ENCODE results near the gene SULT4A1. TPM values are rescaled to one million over a fixed set of nuclear protein-coding genes. Genes with fewer than 3 reads are reported as not detected.
A peak's percentile ranks its signal among the peaks of the same experiment; 100 is the strongest.

Gene SULT4A1
- total RNA-seq, 2 experiments from 2014 or later: not detected

DNA sequence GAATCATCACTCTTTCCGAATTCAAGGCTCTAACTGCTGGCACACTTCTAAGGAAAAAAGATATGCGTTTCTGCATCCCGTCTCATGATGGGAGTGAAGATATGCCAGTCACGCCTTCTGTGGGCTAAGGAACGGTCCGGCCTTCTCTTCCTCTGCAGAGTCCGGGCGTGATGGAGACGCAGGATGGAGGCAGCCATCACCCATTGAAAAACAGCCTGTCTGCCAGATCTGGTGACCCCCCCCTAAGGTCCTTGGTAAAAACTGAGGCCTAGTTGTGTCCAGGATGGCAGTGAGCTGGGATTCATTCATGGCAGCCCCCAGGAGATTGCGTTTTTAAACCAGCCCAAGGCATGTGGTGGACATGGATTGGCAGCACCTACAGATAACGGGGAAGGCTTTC lies 43.3 kb downstream of the SULT4A1 start:
- Histone ChIP-seq H3K36me3 (ENCODE audit: insufficient read depth, low read length) (no peaks in the 10 kb centered on the region), H3K9me2 (ENCODE audit: insufficient read depth, low read length) (no peaks in the 10 kb centered on the region), H4K20me1 (ENCODE audit: insufficient read depth, low read length) (no peaks in the 10 kb centered on the region), H3K27ac (ENCODE audit: low read depth, low read length, poor library complexity, severe bottlenecking) (no peak overlapping the region), H3K4me3 (ENCODE audit: low read depth, low read length, poor library complexity, severe bottlenecking) (no peak overlapping the region), H2AFZ (ENCODE audit: low read length) (no peak overlapping the region), H3K9me3 (ENCODE audit: low read length) (no peaks in the 10 kb centered on the region), H3K4me1 (ENCODE audit: insufficient read depth, low read length, poor library complexity, severe bottlenecking) (no peaks in the 10 kb centered on the region), H3K79me2 (ENCODE audit: insufficient read depth, low read depth, low read length) (no peaks in the 10 kb centered on the region), H3K4me2 (ENCODE audit: low read length) (no peak overlapping the region)
- CTCF ChIA-PET (ENCODE audit: unreplicated experiment): no interaction called here
- POLR2A ChIA-PET: interaction anchor here (0.6 kb wide), 1 partner anchor 510 kb away, joined by 4 read pairs; no protein-coding TSS in a partner anchor
- intact Hi-C loops (cut with micrococcal nuclease; ENCODE audit: unreplicated experiment): no loop called here
- BruUV-seq (replicated peaks): no TSS peak
- TF ChIP-seq, protein P1, sequence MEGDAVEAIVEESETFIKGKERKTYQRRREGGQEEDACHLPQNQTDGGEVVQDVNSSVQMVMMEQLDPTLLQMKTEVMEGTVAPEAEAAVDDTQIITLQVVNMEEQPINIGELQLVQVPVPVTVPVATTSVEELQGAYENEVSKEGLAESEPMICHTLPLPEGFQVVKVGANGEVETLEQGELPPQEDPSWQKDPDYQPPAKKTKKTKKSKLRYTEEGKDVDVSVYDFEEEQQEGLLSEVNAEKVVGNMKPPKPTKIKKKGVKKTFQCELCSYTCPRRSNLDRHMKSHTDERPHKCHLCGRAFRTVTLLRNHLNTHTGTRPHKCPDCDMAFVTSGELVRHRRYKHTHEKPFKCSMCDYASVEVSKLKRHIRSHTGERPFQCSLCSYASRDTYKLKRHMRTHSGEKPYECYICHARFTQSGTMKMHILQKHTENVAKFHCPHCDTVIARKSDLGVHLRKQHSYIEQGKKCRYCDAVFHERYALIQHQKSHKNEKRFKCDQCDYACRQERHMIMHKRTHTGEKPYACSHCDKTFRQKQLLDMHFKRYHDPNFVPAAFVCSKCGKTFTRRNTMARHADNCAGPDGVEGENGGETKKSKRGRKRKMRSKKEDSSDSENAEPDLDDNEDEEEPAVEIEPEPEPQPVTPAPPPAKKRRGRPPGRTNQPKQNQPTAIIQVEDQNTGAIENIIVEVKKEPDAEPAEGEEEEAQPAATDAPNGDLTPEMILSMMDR (conservative IDR thresholded peaks at IDR 0.05; ENCODE audit: low read length): no peak
- no peak for TF ChIP-seq EZH2phosphoT487 (IDR thresholded peaks at IDR 0.05; ENCODE audit: borderline replicate concordance, low read depth, low read length)
- no peak for DNase-seq (ENCODE audit: low spot score)

DNA sequence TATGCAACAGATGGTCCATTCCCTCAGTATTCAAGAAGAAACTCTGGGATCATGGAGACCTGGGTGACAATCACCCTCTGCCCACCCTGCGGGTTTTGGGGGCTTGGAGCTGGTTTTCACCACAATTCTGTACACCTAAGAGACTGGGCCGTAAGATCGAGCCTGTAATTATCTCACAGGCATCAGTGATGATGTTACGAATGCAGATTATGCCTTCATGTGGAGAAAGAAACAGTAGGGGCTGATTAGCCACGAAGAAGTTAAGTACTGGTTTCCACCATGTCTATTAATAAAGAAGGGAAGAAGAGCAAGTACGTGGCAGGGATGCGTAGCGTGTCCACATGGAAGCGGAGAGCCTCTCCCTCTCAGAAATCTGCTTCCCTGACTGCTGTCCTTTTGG lies 44.9 kb downstream of the SULT4A1 start:
- Histone ChIP-seq H3K4me3 (ENCODE audit: low read depth, low read length, poor library complexity, severe bottlenecking) (no peak overlapping the region), H3K9me3 (ENCODE audit: low read length) (no peaks in the 10 kb centered on the region), H4K20me1 (ENCODE audit: insufficient read depth, low read length) (no peaks in the 10 kb centered on the region), H3K36me3 (ENCODE audit: insufficient read depth, low read length) (no peaks in the 10 kb centered on the region), H3K4me2 (ENCODE audit: low read length) (no peak overlapping the region), H3K27ac (ENCODE audit: low read depth, low read length, poor library complexity, severe bottlenecking) (no peak overlapping the region), H3K4me1 (ENCODE audit: insufficient read depth, low read length, poor library complexity, severe bottlenecking) (peaks cover 8% of the 10 kb centered on the region), H3K79me2 (ENCODE audit: insufficient read depth, low read depth, low read length) (peaks cover 4% of the 10 kb centered on the region; the same call in 1 of the 2 replicates), H2AFZ (ENCODE audit: low read length) (no peak overlapping the region), H3K9me2 (ENCODE audit: insufficient read depth, low read length) (no peaks in the 10 kb centered on the region)
- DNase-seq (ENCODE audit: low spot score): no peak
- CTCF ChIA-PET (ENCODE audit: unreplicated experiment): no interaction called here
- POLR2A ChIA-PET: no interaction called here
- no TSS peak for BruUV-seq (replicated peaks)
- intact Hi-C loops (cut with micrococcal nuclease; ENCODE audit: unreplicated experiment): no loop called here
- TF ChIP-seq, protein P1 (conservative IDR thresholded peaks at IDR 0.05; ENCODE audit: low read length): no peak
- no peak for TF ChIP-seq EZH2phosphoT487 (IDR thresholded peaks at IDR 0.05; ENCODE audit: borderline replicate concordance, low read depth, low read length)

DNA sequence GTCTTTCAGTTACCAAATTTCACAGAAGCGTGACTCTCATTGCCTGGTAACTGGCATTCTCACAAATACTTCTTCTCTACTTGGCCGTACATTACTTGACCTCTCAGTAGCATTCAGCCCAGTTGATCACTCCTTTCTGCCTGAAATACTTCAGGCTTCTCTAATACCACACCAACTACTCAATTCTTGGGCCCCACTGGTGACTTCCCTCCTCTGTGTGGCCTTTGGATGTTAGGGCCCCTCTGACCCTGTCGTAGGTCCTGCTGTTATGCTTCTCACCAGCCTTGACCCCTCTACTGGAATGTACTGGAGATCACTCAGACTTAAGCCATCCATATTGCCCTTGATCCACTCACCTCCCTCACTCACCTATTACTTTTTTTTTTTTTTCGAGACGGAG lies 48.0 kb downstream of the SULT4A1 start:
- POLR2A ChIA-PET: no interaction called here
- Histone ChIP-seq H3K36me3 (ENCODE audit: insufficient read depth, low read length) (no peaks in the 10 kb centered on the region), H3K4me1 (ENCODE audit: insufficient read depth, low read length, poor library complexity, severe bottlenecking) (peaks cover 8% of the 10 kb centered on the region), H3K27ac (ENCODE audit: low read depth, low read length, poor library complexity, severe bottlenecking) (no peak overlapping the region), H2AFZ (ENCODE audit: low read length) (no peak overlapping the region), H3K79me2 (ENCODE audit: insufficient read depth, low read depth, low read length) (peaks cover 4% of the 10 kb centered on the region; the same call in 1 of the 2 replicates), H3K4me2 (ENCODE audit: low read length) (0 out of 2 replicates have a peak overlapping the region, but pooled peaks have one; percentile 9), H3K9me3 (ENCODE audit: low read length) (no peaks in the 10 kb centered on the region), H3K9me2 (ENCODE audit: insufficient read depth, low read length) (no peaks in the 10 kb centered on the region), H3K4me3 (ENCODE audit: low read depth, low read length, poor library complexity, severe bottlenecking) (no peak overlapping the region), H4K20me1 (ENCODE audit: insufficient read depth, low read length) (no peaks in the 10 kb centered on the region)
- CTCF ChIA-PET (ENCODE audit: unreplicated experiment): no interaction called here
- intact Hi-C loops (cut with micrococcal nuclease; ENCODE audit: unreplicated experiment): no loop called here
- TF ChIP-seq, protein P1 (conservative IDR thresholded peaks at IDR 0.05; ENCODE audit: low read length): no peak
- no peak for TF ChIP-seq EZH2phosphoT487 (IDR thresholded peaks at IDR 0.05; ENCODE audit: borderline replicate concordance, low read depth, low read length)
- DNase-seq (ENCODE audit: low spot score): no peak
- BruUV-seq (replicated peaks): no TSS peak
